Measurements from ENCODE around the gene CHST13.

DNA sequence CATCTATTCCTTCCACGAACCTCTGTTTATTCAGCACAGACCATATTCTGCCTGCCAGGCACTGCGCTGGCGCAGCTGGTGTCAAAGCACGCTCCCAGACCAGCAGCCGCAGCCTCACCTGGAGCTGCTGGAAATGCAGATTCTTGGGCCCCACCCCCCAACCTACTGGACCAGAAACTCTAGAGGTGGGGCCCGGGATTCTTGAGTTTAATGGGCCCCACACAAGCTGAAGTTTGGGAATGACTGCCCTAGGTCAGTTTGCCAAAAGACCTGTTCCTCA is 7.0 kb downstream of the CHST13 start:
- TF ChIP-seq, protein P1, sequence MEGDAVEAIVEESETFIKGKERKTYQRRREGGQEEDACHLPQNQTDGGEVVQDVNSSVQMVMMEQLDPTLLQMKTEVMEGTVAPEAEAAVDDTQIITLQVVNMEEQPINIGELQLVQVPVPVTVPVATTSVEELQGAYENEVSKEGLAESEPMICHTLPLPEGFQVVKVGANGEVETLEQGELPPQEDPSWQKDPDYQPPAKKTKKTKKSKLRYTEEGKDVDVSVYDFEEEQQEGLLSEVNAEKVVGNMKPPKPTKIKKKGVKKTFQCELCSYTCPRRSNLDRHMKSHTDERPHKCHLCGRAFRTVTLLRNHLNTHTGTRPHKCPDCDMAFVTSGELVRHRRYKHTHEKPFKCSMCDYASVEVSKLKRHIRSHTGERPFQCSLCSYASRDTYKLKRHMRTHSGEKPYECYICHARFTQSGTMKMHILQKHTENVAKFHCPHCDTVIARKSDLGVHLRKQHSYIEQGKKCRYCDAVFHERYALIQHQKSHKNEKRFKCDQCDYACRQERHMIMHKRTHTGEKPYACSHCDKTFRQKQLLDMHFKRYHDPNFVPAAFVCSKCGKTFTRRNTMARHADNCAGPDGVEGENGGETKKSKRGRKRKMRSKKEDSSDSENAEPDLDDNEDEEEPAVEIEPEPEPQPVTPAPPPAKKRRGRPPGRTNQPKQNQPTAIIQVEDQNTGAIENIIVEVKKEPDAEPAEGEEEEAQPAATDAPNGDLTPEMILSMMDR (IDR thresholded peaks at IDR 0.05), result no peak
- no peak for TF ChIP-seq POLR2A (IDR thresholded peaks at IDR 0.05; ENCODE audit: low read depth)
- no peak for TF ChIP-seq EP300 (IDR thresholded peaks at IDR 0.05)
- TF ChIP-seq POLR2AphosphoS5 (IDR thresholded peaks at IDR 0.05), result no peak
